Measurements from ENCODE around the gene ABCG5.

ABCG5 gene

DNA sequence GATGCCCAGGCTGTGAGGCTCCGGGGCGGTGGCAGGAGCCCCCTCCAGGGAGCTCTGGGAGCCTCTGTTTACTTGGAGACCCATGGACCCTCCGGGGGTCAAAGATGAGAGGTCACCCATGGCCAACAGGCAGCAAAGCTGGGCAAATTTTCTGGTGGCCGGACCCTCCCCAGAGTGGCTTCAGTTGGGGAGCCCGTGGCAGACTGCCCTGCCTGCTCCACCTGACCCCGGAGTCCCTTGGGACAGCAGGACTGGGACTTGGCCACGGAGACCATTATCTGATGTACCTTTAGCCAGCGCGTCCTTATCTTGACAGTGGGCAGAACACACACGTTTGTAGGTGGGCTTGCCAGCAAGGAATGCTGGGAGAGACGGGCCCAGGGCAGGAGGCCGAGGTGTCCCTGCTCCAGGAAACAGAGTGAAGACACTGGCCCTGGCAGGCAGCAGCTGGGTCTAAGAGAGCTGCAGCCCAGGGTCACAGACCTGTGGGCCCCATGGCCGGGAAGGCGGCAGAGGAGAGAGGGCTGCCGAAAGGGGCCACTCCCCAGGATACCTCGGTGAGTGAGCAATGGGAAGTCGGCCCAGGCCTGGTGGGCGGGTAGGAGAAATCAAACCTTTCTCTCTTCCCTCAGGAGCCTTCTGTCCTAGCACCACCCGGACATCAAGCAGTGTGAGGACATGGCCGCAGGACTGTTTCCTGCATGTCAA, at the start of gene ABCG5, which contains the start of gene ABCG8:
Gene ABCG5, minus strand, starts transcription at position 280 of the 708 bp plus-strand sequence. Its CDS starts 160 bp downstream, at position 120.
Gene ABCG8, plus strand, starts transcription at position 412 of the 708 bp plus-strand sequence. Its CDS starts 83 bp downstream, at position 495.
- H3K79me2 ChIP-seq (ENCODE audit: control insufficient read depth, insufficient read depth, low read length, unreplicated experiment): no peaks in the 10 kb centered on the region
- no peak within 1 kb of the TSS for H3K27ac ChIP-seq (ENCODE audit: low read depth, low read length)
- no peaks in the 10 kb centered on the region for H3K4me1 ChIP-seq (ENCODE audit: control insufficient read depth, insufficient read depth, low read length, unreplicated experiment)
- no peak within 1 kb of the TSS for H2AFZ ChIP-seq (ENCODE audit: low read length, unreplicated experiment)
- H3K27me3 ChIP-seq (ENCODE audit: insufficient read depth, low read length): peaks cover 33% of the 10 kb centered on the region; the same call in 1 of the 2 replicates
- H3K36me3 ChIP-seq (ENCODE audit: insufficient read depth, low read length): no peaks in the 10 kb centered on the region
- no peak within 1 kb of the TSS for H3K4me3 ChIP-seq (ENCODE audit: low read depth, low read length)

DNA sequence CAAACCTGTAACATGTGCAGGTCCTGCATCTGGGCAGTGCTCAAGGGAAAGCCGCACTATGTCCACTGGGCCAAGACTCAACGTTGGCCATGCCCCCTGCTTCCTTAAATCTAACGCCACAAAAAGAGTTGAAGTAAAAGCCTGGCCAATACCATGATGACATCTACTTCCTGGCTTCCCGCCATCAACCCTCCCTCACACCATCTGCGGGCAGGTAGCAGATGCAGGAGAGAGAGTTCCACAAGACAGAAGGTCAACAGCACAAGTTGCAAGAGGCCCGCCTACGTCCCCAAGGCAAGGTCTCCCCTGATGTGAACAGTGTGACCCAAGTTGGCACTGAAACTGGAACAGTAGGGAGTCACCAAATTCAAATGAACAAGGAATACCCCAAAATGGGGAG, 48.5 kb upstream of the ABCG5 start:
- Histone ChIP-seq H3K4me1 (ENCODE audit: control insufficient read depth, insufficient read depth, low read length, unreplicated experiment) (no peaks in the 10 kb centered on the region), H3K79me2 (ENCODE audit: control insufficient read depth, insufficient read depth, low read length, unreplicated experiment) (no peaks in the 10 kb centered on the region), H2AFZ (ENCODE audit: low read length, unreplicated experiment) (no peak overlapping the region), H3K27ac (ENCODE audit: low read depth, low read length) (no peak overlapping the region), H3K4me3 (ENCODE audit: low read depth, low read length) (no peak overlapping the region), H3K27me3 (ENCODE audit: insufficient read depth, low read length) (no peaks in the 10 kb centered on the region), H3K36me3 (ENCODE audit: insufficient read depth, low read length) (peaks cover 17% of the 10 kb centered on the region)

DNA sequence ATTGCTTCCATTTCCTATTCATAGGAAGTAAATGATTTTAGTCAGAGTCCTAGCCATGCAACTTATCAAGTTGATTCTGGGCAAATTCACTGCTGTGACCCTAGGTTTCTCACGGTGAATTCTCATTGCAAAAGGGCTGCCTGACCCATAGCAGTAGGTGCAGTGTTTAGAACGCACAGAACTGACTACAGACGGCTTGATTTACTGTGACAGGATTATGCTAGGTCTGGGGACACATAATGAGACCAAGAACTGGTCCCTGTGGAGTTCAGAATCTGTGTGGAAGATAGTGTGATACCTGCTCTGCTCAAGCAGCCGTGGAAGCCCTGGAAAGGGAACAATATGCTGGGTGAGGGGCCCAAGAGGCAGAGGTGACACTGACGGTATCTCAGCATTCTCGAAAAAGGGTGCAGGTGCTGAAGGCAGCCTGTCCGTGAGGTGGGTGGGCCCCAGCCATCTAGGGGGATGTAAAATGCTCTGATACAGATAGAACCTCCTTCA, 46.5 kb upstream of the ABCG5 start:
- H2AFZ ChIP-seq (ENCODE audit: low read length, unreplicated experiment): no peak overlapping the region
- no peak overlapping the region for H3K27ac ChIP-seq (ENCODE audit: low read depth, low read length)
- H3K4me1 ChIP-seq (ENCODE audit: control insufficient read depth, insufficient read depth, low read length, unreplicated experiment): peaks cover 6% of the 10 kb centered on the region
- H3K36me3 ChIP-seq (ENCODE audit: insufficient read depth, low read length): peaks cover 17% of the 10 kb centered on the region
- no peaks in the 10 kb centered on the region for H3K79me2 ChIP-seq (ENCODE audit: control insufficient read depth, insufficient read depth, low read length, unreplicated experiment)
- H3K4me3 ChIP-seq (ENCODE audit: low read depth, low read length): no peak overlapping the region
- no peaks in the 10 kb centered on the region for H3K27me3 ChIP-seq (ENCODE audit: insufficient read depth, low read length)

DNA sequence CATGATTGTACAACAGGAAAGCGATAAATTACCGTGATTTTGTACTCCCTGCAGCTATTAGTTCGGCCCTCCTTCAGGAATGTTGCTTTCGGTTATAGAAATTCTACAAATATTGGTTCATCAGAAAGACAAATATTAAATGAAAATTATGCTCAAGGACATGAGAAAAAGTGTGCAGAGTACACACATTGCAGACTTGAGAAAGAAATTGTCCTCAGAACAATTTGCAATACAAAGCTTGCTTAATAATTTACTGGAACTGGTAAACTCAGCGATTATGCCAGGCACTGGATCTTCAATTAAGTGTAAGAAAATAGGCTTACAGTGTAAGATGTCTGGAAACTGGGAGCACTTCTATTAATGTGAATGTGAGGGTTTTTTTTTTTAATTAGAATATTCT, 46.0 kb upstream of the ABCG5 start:
- Histone ChIP-seq H3K4me3 (ENCODE audit: low read depth, low read length) (no peak overlapping the region), H3K4me1 (ENCODE audit: control insufficient read depth, insufficient read depth, low read length, unreplicated experiment) (peaks cover 6% of the 10 kb centered on the region), H2AFZ (ENCODE audit: low read length, unreplicated experiment) (no peak overlapping the region), H3K36me3 (ENCODE audit: insufficient read depth, low read length) (peaks cover 17% of the 10 kb centered on the region), H3K79me2 (ENCODE audit: control insufficient read depth, insufficient read depth, low read length, unreplicated experiment) (no peaks in the 10 kb centered on the region), H3K27ac (ENCODE audit: low read depth, low read length) (no peak overlapping the region), H3K27me3 (ENCODE audit: insufficient read depth, low read length) (no peaks in the 10 kb centered on the region)

DNA sequence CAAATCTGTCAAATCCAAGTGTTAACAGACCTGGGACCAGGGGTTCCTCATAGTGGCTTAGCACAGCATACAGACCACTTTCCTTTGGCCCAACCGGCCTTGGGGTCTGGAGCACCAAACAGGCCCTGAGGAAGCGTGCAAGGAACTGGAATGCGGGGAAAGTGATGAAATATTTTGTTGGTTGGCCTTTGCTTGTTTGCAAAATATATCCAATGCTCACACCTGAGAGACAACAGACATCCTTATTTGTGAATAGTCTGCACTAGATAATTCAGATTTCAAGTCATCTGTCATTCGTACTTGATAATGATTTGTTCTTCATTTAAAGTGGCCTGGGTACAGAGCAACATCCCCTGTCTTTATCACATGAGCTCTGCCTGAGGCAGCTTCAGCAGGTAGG, 43.7 kb upstream of the ABCG5 start:
- H3K4me1 ChIP-seq (ENCODE audit: control insufficient read depth, insufficient read depth, low read length, unreplicated experiment): peaks cover 6% of the 10 kb centered on the region
- no peak overlapping the region for H2AFZ ChIP-seq (ENCODE audit: low read length, unreplicated experiment)
- peaks cover 6% of the 10 kb centered on the region; the same call in 1 of the 2 replicates for H3K36me3 ChIP-seq (ENCODE audit: insufficient read depth, low read length)
- H3K79me2 ChIP-seq (ENCODE audit: control insufficient read depth, insufficient read depth, low read length, unreplicated experiment): no peaks in the 10 kb centered on the region
- no peaks in the 10 kb centered on the region for H3K27me3 ChIP-seq (ENCODE audit: insufficient read depth, low read length)
- H3K4me3 ChIP-seq (ENCODE audit: low read depth, low read length): no peak overlapping the region
- no peak overlapping the region for H3K27ac ChIP-seq (ENCODE audit: low read depth, low read length)

DNA sequence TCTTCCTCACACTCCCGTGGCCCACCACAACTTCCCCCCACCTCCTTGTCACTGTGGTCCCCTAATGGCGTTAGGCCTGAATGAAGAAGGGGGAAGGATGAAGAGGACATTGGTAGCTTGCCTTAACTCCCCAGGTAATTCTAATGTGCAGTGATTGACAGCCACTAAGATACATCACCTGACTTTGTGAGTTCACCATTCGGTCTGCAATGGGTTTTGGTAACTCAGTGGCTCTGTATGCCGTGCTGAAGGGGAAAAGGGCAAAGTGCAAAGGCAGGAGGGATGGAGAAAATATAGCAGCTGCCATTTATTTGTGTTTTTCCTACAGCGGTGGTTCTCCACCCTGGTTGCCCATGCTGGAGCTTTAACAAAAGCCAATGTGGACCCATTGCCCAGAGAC, 42.3 kb upstream of the ABCG5 start:
- no peaks in the 10 kb centered on the region for H3K27me3 ChIP-seq (ENCODE audit: insufficient read depth, low read length)
- H3K27ac ChIP-seq (ENCODE audit: low read depth, low read length): no peak overlapping the region
- no peak overlapping the region for H2AFZ ChIP-seq (ENCODE audit: low read length, unreplicated experiment)
- no peak overlapping the region for H3K4me3 ChIP-seq (ENCODE audit: low read depth, low read length)
- no peaks in the 10 kb centered on the region for H3K36me3 ChIP-seq (ENCODE audit: insufficient read depth, low read length)
- H3K79me2 ChIP-seq (ENCODE audit: control insufficient read depth, insufficient read depth, low read length, unreplicated experiment): no peaks in the 10 kb centered on the region
- H3K4me1 ChIP-seq (ENCODE audit: control insufficient read depth, insufficient read depth, low read length, unreplicated experiment): peaks cover 6% of the 10 kb centered on the region

DNA sequence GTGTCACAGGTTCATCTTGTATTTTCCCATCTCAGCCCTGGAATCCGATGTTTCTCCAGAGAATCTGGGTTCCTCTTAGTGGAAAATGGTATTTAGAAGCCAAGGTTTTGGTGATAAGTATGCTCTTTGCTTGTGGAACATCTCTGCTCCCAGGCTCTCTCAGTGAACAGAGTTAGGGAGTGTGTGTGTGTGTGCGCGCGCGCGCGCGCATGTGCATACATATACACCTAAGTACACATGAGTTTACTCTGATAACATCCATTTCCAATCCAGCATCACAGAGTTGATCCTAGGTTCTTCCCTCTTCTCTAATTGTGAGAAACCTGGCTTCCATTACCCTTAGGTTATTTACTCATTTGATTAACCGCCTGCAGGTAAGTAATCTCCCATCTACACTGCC, 41.8 kb upstream of the ABCG5 start:
- H3K4me3 ChIP-seq (ENCODE audit: low read depth, low read length): no peak overlapping the region
- no peak overlapping the region for H3K27ac ChIP-seq (ENCODE audit: low read depth, low read length)
- peaks cover 6% of the 10 kb centered on the region for H3K4me1 ChIP-seq (ENCODE audit: control insufficient read depth, insufficient read depth, low read length, unreplicated experiment)
- H3K79me2 ChIP-seq (ENCODE audit: control insufficient read depth, insufficient read depth, low read length, unreplicated experiment): no peaks in the 10 kb centered on the region
- H3K36me3 ChIP-seq (ENCODE audit: insufficient read depth, low read length): no peaks in the 10 kb centered on the region
- no peak overlapping the region for H2AFZ ChIP-seq (ENCODE audit: low read length, unreplicated experiment)
- no peaks in the 10 kb centered on the region for H3K27me3 ChIP-seq (ENCODE audit: insufficient read depth, low read length)

DNA sequence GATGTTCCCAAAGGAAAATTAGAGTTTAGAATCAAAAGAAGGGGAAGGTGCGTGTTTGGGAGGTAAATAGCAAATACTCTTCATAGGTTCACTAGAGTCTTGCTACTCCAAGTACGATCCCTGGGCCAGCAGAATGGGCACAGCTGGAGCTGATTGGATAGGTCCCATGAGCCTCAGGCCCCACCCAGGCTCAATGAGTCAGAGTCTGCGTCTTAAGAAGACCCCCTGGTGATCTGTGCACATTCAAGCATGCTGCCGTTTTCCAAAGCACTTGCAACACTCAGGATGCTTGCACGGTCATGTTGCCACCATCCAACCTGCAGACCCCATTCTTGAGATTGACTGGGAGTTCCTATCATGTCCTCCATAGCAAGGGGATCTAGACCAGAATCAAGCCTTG, 40.6 kb upstream of the ABCG5 start:
- Histone ChIP-seq H3K27ac (ENCODE audit: low read depth, low read length) (no peak overlapping the region), H3K36me3 (ENCODE audit: insufficient read depth, low read length) (no peaks in the 10 kb centered on the region), H3K27me3 (ENCODE audit: insufficient read depth, low read length) (peaks cover 1% of the 10 kb centered on the region; the same call in 1 of the 2 replicates), H3K79me2 (ENCODE audit: control insufficient read depth, insufficient read depth, low read length, unreplicated experiment) (no peaks in the 10 kb centered on the region), H3K4me1 (ENCODE audit: control insufficient read depth, insufficient read depth, low read length, unreplicated experiment) (peaks cover 6% of the 10 kb centered on the region), H2AFZ (ENCODE audit: low read length, unreplicated experiment) (no peak overlapping the region), H3K4me3 (ENCODE audit: low read depth, low read length) (no peak overlapping the region)

DNA sequence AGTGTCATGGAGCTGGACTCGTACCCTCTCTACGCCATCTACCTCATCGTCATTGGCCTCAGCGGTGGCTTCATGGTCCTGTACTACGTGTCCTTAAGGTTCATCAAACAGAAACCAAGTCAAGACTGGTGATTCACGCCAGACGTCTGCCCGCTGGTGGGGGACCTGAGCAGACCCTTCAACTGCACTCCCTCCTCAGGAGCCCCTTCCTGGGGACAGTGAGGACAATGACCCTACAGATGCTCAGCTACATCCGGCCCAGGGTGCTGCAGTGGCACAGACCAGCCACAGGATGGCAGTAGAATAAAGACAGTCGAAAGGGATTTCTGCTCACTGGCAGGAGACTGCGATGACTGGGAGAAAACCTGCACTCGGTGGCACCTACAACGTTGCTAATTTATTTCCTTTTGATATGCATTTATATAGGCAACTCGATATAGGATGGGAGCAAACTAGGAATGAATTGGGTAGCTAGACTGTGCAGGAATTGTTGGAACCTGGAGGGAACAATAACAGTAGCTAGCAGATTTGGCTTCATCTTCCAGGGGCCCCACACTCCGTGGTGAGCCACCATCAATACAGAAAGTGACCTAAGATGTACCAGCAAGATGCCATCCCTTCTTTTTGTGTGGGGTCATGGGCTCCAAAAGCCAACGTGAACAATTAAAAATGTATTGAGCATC, 39.3 kb upstream of the ABCG5 start:
- H3K4me3 ChIP-seq (ENCODE audit: low read depth, low read length): no peak overlapping the region

DNA sequence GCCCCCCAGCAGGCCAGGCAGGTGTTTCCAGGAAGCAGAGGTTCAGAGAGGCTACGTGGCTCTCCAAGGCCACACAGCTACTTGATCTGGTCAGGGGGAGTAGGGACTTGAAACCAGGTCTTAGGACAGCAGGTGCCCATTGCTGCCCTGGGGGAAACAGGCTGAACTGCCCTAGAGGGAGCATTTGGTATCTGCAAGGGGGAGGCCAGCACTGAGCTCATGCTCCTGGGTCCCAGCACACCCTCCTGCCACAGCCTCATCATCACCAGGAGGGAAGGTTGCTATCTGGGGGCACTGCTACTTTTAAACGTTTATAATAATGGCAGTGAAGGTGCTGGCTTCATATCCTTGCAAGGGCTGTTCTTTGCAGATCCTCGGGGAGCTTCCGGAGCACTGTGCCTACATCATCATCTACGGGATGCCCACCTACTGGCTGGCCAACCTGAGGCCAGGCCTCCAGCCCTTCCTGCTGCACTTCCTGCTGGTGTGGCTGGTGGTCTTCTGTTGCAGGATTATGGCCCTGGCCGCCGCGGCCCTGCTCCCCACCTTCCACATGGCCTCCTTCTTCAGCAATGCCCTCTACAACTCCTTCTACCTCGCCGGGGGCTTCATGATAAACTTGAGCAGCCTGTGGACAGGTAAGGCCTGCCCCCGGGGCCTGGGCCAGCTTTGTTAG, 36.3 kb upstream of the ABCG5 start:
- Histone ChIP-seq H3K4me3 (ENCODE audit: low read depth, low read length) (no peak overlapping the region), H3K79me2 (ENCODE audit: control insufficient read depth, insufficient read depth, low read length, unreplicated experiment) (no peaks in the 10 kb centered on the region), H3K36me3 (ENCODE audit: insufficient read depth, low read length) (no peaks in the 10 kb centered on the region), H2AFZ (ENCODE audit: low read length, unreplicated experiment) (no peak overlapping the region), H3K27ac (ENCODE audit: low read depth, low read length) (no peak overlapping the region), H3K4me1 (ENCODE audit: control insufficient read depth, insufficient read depth, low read length, unreplicated experiment) (no peaks in the 10 kb centered on the region), H3K27me3 (ENCODE audit: insufficient read depth, low read length) (peaks cover 38% of the 10 kb centered on the region)

More for the DNA sequence above, 39.3 kb upstream of the ABCG5 start:
- Histone ChIP-seq H3K27ac (ENCODE audit: low read depth, low read length) (no peak overlapping the region), H3K79me2 (ENCODE audit: control insufficient read depth, insufficient read depth, low read length, unreplicated experiment) (no peaks in the 10 kb centered on the region), H3K36me3 (ENCODE audit: insufficient read depth, low read length) (no peaks in the 10 kb centered on the region), H2AFZ (ENCODE audit: low read length, unreplicated experiment) (no peak overlapping the region), H3K27me3 (ENCODE audit: insufficient read depth, low read length) (peaks cover 12% of the 10 kb centered on the region; the same call in 1 of the 2 replicates), H3K4me1 (ENCODE audit: control insufficient read depth, insufficient read depth, low read length, unreplicated experiment) (peaks cover 6% of the 10 kb centered on the region)
